GM23248 (cell line): Measurements from ENCODE around the gene PCDHGA1.

ENCODE experiments used
- EZH2 ChIP-seq: fragments of 200-600 bp; sonication (generic); IDR thresholded peaks from 2 replicates; pipeline ENCODE4 v1.6.1; 2018; ENCODE audit warnings: antibody characterized with exemption, mild to moderate bottlenecking; ENCODE audit not compliant: insufficient read depth, poor library complexity, severe bottlenecking
- EZH2phosphoT487 ChIP-seq: fragments of 200-600 bp; sonication (generic); IDR thresholded peaks from 2 replicates; pipeline ENCODE4 v1.6.1; 2018; ENCODE audit warnings: antibody characterized with exemption, moderate library complexity, mild to moderate bottlenecking, low read depth; ENCODE audit not compliant: insufficient read depth

GRCh38 chr5:141356133-141356532, 25.8 kb downstream of the PCDHGA1 start:
- TF ChIP-seq EZH2 (no peak), EZH2phosphoT487 (no peak)
